Spleen (tissue), 11 donors: ENCODE results near the gene ELF4. TPM values are rescaled to one million over a fixed set of nuclear protein-coding genes. Genes with fewer than 3 reads are reported as not detected.

Source experiments
- DNase-seq: peaks from one replicate; pipeline ENCODE4 v3.0.0-alpha.2; 2020
- H3K27ac ChIP-seq, 8 donors: fragments of 200-600 bp; sonication (generic) in 7 of 8; 1 replicate in 4 of 8; 2 replicates in 4 of 8; pipeline versions ENCODE4 v1.5.0 to v1.8.0; 2016 to 2021; ENCODE audit warnings: inconsistent platforms in 4 of 8, mild to moderate bottlenecking in 4 of 8, moderate library complexity in 1 of 8
- H3K27me3 ChIP-seq, 7 donors: fragments of 200-600 bp; sonication (generic) in 6 of 7; replicated peaks in 1 of 7; 1 replicate in 4 of 7; 2 replicates in 3 of 7; pipeline versions ENCODE4 v1.5.0 to v1.8.0; 2016 to 2021; ENCODE audit warnings: inconsistent platforms in 3 of 7, mild to moderate bottlenecking in 1 of 7
- H3K36me3 ChIP-seq, 6 donors: fragments of 200-600 bp; sonication (generic) in 5 of 6; 1 replicate in 4 of 6; 2 replicates in 2 of 6; pipeline versions ENCODE4 v1.5.0 to v1.8.0; 2016 to 2021; ENCODE audit warnings: inconsistent platforms in 2 of 6
- H3K4me1 ChIP-seq, 6 donors: fragments of 200-600 bp; sonication (generic) in 5 of 6; 1 replicate in 3 of 6; 2 replicates in 3 of 6; pipeline versions ENCODE4 v1.5.0 to v1.8.0; 2016 to 2021; ENCODE audit warnings: inconsistent platforms in 3 of 6
- H3K4me3 ChIP-seq, 8 donors: fragments of 200-600 bp; sonication (generic) in 7 of 8; 1 replicate in 4 of 8; 2 replicates in 4 of 8; pipeline versions ENCODE4 v1.5.0 to v1.8.0; 2016 to 2021; ENCODE audit warnings: inconsistent platforms in 4 of 8, mild to moderate bottlenecking in 4 of 8, moderate library complexity in 2 of 8
- H3K9me3 ChIP-seq, 8 donors: fragments of 200-600 bp; sonication (generic) in 7 of 8; 1 replicate in 4 of 8; 2 replicates in 4 of 8; pipeline versions ENCODE4 v1.5.0 to v1.8.0; 2016 to 2021; ENCODE audit warnings: inconsistent platforms in 4 of 8
- POLR2A ChIP-seq, 3 donors: fragments of 450-650 bp; IDR thresholded peaks; one replicate each; pipeline ENCODE4 v1.5.1; 2017; ENCODE audit warnings: antibody characterized with exemption in 3 of 3, mild to moderate bottlenecking in 1 of 3
- POLR2AphosphoS5 ChIP-seq, 3 donors: sonication (generic); formaldehyde crosslinking; IDR thresholded peaks; one replicate each; pipeline ENCODE4 v1.5.1; 2017; ENCODE audit warnings: antibody characterized with exemption in 3 of 3
- WGBS, 5 donors: extraction: QIAGEN DNeasy Blood & Tissue Kit in 3 of 5; methylation state at CpG; one replicate each; pipeline versions ENCODE4 v1.1.5 to v1.1.7; 2013 to 2018; 5-methylcytosine and 5-hydroxymethylcytosine counted together
- intact Hi-C: fragments of 100-400 bp; cut with DNase I; formaldehyde crosslinking; loops from one replicate; pipeline ENCODE4 v1.15.0; 2023; ENCODE audit warnings: low total_unique reads
- polyA plus RNA-seq, 3 donors: library from polyadenylated mRNA; stranded (reverse); fragments of 200-250 nt; gene quantifications; one replicate each; pipeline ENCODE4 v1.2.1, GENCODE V29; 2013
- total RNA-seq, 7 donors: library from RNA; depleted of rRNA in 3 of 7; stranded (reverse); fragments of >200 nt in 3 of 7; fragmentation: NEBNext Ultra II Directional in 4 of 7; extraction: Animal tissue kit (Norgen Biotek cat#: 25700) in 4 of 7; gene quantifications; one replicate each; pipeline versions ENCODE4 v1.1.0 to v1.2.1, GENCODE V29; 2016 to 2021
- TF ChIP-seq, protein P1 (sequence below), 11 experiments: fragments of 200-600 bp in 7 of 11; fragments of 450-650 bp in 4 of 11; sonication (generic) in 4 of 11; IDR thresholded peaks in 8 of 11; conservative IDR thresholded peaks in 3 of 11; 1 replicate in 7 of 11; 2 replicates in 4 of 11; pipeline versions ENCODE4 v1.4.0 to v1.8.0; 2016 to 2021; ENCODE audit warnings: antibody characterized with exemption in 11 of 11, inconsistent platforms in 4 of 11, mild to moderate bottlenecking in 1 of 11
- donor health status: healthy with polysubstance abuse.
- donor health status: DM: no; HTN: no; CAD: no; lungs with moderate emphysema.
- donor health status: DM: no; HTN: no; CAD: no.
- donor health status: Bipolar disorder and iron deficiency.
- donor health status: healthy.
- donor health status: DM: no; HTN: no; CAD: no.
- donor health status: DM: yes; HTN: yes; CAD: no.

ELF4 gene
- total and polyA plus RNA-seq, 10 donors: 6.4 to 35.3 (median 30.4) TPM

DNA sequence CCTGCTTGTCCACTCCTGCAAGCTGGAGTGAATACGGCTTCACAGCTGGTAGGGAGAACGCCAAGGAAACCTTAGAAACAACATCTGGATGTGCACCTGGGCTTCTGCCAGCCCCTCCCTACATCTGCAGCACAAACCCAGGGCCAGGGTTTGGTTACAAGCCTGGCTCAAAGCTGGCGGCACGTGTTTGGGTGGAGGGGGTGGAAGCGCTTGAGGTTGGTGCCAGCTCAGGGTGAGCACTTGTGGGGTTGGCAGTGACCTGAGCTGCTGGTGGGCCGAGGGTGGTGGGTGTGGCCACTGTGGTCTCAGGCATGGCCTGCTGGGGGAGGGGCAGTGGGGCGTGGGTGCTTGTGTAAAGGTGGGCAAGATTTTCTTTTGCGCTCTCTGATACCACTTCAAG lies 15.6 kb downstream of the ELF4 start:
- Histone ChIP-seq H3K4me3 (no peak overlapping the region), H3K9me3 (no peaks in the 10 kb centered on the region), H3K27me3 (no peaks in the 10 kb centered on the region), H3K4me1 (peaks cover 16 to 97% (median 62%) of the 10 kb centered on the region in 6 donors), H3K27ac (peak overlapping the region in 3 of 8 donors; percentile 36 to 51 (median 49)), H3K36me3 (no peaks in the 10 kb centered on the region)
- intact Hi-C loops: no loop called here
- WGBS, 5 donors: 32 to 68% (median 54%) methylated on average over 7 to 8 of the region's 8 CpGs
- DNase-seq: no peak
- TF ChIP-seq, protein P1, sequence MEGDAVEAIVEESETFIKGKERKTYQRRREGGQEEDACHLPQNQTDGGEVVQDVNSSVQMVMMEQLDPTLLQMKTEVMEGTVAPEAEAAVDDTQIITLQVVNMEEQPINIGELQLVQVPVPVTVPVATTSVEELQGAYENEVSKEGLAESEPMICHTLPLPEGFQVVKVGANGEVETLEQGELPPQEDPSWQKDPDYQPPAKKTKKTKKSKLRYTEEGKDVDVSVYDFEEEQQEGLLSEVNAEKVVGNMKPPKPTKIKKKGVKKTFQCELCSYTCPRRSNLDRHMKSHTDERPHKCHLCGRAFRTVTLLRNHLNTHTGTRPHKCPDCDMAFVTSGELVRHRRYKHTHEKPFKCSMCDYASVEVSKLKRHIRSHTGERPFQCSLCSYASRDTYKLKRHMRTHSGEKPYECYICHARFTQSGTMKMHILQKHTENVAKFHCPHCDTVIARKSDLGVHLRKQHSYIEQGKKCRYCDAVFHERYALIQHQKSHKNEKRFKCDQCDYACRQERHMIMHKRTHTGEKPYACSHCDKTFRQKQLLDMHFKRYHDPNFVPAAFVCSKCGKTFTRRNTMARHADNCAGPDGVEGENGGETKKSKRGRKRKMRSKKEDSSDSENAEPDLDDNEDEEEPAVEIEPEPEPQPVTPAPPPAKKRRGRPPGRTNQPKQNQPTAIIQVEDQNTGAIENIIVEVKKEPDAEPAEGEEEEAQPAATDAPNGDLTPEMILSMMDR (IDR thresholded peaks at IDR 0.05 in 8 of 11, conservative IDR thresholded peaks at IDR 0.05 in 3 of 11): no peak
- no peak for TF ChIP-seq POLR2A (IDR thresholded peaks at IDR 0.05)
- no peak for TF ChIP-seq POLR2AphosphoS5 (IDR thresholded peaks at IDR 0.05)

DNA sequence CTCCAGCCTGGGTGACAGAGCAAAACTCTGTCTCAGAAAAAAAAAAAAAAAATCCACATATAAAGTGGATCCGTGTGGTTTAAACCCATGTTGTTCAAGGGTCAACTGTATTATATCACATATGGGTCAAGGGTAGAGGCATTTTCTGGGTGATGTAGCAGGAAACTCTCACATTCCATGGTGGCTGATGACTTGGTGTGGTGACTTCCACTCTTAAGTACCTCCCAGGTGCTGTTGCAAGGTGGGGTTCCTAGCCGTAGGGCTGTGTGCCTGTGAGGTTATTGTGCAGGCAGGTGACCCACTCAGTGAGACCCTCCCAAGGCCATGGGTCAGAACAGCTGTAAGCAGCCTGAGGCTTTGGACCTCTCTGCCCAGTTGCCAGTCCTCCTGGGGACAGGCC lies 17.0 kb downstream of the ELF4 start:
- intact Hi-C loops: no loop called here
- Histone ChIP-seq H3K27me3 (no peaks in the 10 kb centered on the region), H3K36me3 (no peaks in the 10 kb centered on the region), H3K9me3 (no peaks in the 10 kb centered on the region), H3K4me1 (peaks cover 16 to 97% (median 64%) of the 10 kb centered on the region in 6 donors), H3K27ac (peak overlapping the region in 3 of 8 donors; percentile 88 to 93 (median 90)), H3K4me3 (no peak overlapping the region)
- WGBS, 5 donors: 45 to 86% (median 70%) methylated on average over 1 to 2 of the region's 2 CpGs
- TF ChIP-seq POLR2A (IDR thresholded peaks at IDR 0.05) (no peak), POLR2AphosphoS5 (IDR thresholded peaks at IDR 0.05) (no peak)
- TF ChIP-seq, protein P1 (IDR thresholded peaks at IDR 0.05 in 8 of 11, conservative IDR thresholded peaks at IDR 0.05 in 3 of 11): no peak
- DNase-seq: no peak

DNA sequence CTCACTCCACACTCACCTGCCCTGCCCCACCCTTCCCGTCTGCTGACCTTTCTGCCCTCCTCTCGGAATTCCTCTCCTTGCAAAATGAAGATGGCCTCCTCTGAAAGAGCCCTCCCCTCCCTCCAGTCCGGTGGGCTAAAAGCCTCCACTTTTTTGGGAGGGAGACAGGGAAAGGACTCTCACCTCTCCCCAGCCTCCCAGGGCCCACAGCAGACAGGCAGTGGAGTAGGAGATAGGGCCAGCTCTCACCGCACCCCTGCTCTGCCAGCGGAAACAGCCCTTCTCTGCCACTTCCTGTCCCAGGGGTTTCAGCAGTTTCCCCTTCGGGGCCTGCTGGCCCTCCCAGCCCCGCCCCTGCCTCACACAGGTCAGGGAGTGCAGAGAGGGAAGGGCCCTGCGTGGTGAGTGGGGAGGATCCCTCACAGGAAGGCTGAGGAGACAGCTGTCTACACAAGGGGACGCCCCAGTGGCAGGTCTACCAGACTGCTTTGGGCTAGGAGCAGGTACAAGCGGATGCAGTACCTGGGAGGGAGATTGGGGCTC lies 18.2 kb downstream of the ELF4 start:
- Histone ChIP-seq H3K4me3 (peak overlapping the region in 5 of 8 donors; percentile 23 to 65 (median 26)), H3K27ac (peak overlapping the region; percentile 53 to 93 (median 82)), H3K36me3 (no peaks in the 10 kb centered on the region), H3K9me3 (no peaks in the 10 kb centered on the region), H3K27me3 (no peaks in the 10 kb centered on the region), H3K4me1 (peaks cover 18 to 99% (median 67%) of the 10 kb centered on the region in 6 donors)
- 4 to 43% (median 7%) methylated on average over 8 to 10 of the region's 10 CpGs for WGBS, 5 donors
- TF ChIP-seq POLR2A (IDR thresholded peaks at IDR 0.05): no peak
- peak; percentile 81 to 89 (median 87) for TF ChIP-seq POLR2AphosphoS5 (IDR thresholded peaks at IDR 0.05)
- TF ChIP-seq, protein P1 (IDR thresholded peaks at IDR 0.05 in 8 of 11, conservative IDR thresholded peaks at IDR 0.05 in 3 of 11): peak in 7 of 11 experiments; percentile 8 to 49 (median 19)
- peak; percentile 97 for DNase-seq
- intact Hi-C loops: no loop called here

DNA sequence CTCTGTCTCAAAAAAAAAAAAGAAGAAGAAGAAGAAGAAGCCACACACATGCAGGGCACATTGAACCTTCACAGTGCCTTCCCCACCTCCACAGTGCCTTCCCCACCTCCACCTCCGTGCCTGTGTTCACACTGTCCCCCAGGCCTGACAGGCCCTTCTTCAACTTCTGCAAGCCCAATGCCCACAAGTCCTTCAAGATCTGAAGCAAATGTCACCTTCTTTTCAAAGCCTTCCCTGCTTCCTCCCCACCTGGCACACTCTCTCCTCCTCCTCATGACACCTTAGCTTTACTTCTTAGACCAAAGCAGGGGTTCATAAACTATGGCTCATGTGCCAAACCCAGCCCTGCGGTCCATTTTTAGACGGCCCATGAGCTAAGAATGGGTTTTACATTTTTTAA lies 19.9 kb downstream of the ELF4 start:
- Histone ChIP-seq H3K36me3 (no peaks in the 10 kb centered on the region), H3K4me3 (no peak overlapping the region), H3K9me3 (no peaks in the 10 kb centered on the region), H3K27ac (peak overlapping the region in 7 of 8 donors; percentile 41 to 93 (median 85)), H3K27me3 (no peaks in the 10 kb centered on the region), H3K4me1 (peaks cover 24 to 99% (median 82%) of the 10 kb centered on the region in 6 donors)
- 51 to 68% (median 67%) methylated on average over 3 of the region's 3 CpGs for WGBS, 5 donors
- no peak for DNase-seq
- intact Hi-C loops: no loop called here
- TF ChIP-seq POLR2AphosphoS5 (IDR thresholded peaks at IDR 0.05) (no peak), POLR2A (IDR thresholded peaks at IDR 0.05) (no peak)
- TF ChIP-seq, protein P1 (IDR thresholded peaks at IDR 0.05 in 8 of 11, conservative IDR thresholded peaks at IDR 0.05 in 3 of 11): no peak
